ENCODE data around the gene ACO2. TPM values are rescaled to one million over a fixed set of nuclear protein-coding genes. Genes with fewer than 3 reads are reported as not detected.
"Not testable (repeated sequence)": the region's sequence is repeated elsewhere in the genome, so short reads cannot be mapped to it uniquely, and the experiment has no call there.

The ACO2 gene
- polyA plus RNA-seq, 1 donor = 121 TPM

DNA sequence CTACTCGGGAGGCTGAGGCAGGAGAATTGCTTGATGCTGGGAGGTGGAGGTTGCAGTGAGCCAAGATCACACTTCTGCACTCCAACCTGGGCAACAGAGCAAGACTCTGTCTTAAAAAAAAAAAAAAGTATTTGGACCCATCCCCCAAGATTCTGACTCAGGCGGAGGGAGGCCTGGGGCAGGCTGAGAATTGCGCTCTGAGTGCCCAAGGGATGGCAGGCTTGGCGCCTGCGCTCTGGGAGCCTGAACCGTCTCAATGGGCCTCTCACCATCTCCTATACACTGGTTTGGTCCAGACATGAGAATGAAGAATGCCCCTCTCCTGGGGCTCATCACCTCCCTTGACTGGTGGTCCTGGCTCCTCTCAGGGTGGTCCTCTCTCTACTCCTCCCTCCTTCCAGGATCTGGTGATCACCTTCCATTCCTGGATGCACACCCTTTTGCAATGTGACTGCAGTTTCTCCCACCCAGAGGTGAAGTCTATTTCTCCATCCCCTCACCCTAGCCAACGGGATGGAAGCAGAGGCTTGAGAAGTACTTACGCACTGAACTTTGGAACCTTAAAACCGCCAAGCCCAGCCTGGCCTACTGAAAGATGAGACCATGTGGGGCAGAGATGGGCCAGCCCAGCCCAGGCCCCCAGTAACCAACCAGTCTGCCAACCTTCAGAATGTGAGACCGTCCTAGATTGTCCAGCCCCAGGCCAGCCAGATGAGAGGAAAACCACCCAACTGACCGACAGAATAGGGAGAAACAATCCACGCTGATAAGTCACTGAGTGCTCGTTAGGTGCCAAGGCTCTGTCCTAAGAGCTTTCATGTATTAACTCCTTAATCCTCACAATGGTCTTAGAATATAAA lies 70.5 kb downstream of the ACO2 start:
- DNase-seq = no peak

DNA sequence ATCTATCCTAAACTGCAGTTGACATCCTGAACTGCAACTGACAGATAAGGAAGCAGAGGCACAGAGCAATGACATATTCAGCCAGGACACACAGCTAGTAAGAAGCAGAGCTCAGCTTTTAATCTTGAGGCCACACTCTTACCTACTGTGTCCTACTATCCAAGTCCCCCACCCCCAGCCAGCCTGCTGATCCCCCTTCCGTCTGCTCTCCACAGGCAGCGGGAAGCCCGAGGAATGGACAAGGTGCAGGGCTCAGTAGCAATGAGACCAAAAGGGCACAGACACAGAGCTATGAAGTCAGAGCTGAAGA lies 71.0 kb downstream of the ACO2 start:
- DNase-seq = no peak

DNA sequence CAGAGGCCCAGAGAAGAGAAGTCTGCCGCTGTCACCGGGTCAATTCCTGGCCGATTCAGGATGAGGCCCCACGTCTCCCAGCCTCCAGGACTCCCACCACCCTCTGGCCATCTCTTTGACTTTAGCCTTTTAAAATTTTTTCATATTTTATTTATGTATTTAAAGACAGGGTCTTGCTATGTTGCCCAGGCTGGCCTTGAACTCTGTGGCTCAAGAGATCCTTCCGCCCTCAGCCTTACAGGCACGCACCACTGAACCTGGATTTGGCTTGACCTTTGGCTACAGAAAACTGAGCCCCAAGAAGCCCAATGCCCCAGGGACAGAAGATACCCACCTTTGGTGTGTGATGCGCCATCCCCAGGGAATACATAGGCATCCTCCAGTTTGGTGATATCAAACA lies 71.4 kb downstream of the ACO2 start:
- no peak for DNase-seq

DNA sequence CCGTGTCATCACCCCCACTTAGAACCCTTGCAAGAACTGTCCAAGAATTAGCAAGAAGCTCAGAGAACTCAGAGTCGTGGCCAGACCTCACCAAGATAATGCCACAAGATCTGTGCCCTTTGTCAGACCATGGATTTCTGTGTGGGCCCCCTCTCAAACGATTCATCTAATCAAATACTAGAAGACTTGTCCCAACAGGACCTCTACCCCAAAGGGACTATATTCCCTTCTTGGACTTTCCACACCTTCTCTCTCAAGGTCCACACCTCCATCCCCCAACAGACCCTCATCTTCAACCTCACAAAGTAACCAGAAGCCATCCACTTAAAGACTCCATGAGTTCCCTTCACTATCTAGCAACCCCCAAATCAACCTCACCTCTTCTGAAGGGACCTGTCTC lies 72.6 kb downstream of the ACO2 start:
- DNase-seq = no peak

DNA sequence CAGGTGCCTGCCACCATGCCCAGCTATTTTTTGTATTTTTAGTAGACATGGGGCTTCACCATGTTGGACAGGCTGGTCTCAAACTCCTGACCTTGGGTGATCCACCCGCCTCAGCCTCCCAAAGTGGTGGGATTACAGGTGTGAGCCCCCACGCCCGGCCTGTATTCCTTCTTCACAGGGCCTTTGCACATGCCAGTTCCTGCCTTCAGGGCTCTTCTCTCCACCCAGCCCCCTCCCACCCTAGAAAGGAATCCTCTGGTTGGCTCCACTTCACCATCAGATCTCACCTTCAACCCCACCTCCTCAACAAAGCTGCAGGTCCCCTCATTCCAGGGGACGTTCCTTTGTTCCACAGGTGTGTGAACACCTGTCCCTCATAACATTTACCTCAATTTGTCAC lies 73.3 kb downstream of the ACO2 start:
- no peak for DNase-seq

DNA sequence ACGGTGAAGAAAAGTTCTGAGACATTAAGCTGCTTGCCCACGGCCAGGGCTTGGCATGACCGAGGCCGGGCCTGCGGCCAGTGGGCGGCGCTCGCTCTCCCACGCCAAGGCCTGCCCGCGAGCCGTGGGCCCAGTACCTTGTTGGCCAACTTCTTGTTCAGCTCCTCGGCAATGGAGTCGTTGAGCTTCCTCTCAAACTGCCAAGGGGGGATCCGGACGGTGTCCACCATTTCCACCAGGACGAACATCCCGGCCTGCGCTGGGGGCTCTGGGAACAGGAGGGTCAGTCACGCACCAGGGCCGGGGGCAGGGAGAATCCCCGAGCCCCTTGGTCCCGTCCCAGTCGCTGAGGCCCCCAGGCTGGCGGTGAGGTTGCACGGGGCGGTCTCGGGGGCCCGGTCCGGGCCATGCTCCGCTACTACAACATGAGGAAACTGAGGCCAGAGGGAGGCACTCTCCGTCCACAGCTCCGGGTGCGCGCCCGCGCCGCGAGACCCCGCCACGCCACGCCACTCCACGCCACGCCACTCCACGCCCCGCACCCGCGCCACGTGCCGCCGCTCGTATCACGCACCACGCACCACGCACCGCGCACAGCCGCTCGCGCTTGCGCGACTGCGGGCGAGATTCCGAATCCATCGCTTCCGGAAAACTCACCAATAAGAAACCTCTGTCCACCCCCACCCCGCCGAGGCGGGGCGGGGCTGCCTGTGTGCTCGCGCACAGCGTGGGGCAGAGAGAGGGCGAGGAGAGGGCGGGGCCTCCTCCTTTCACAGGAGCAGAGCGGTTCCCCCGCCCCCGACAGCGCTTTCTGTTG lies 75.1 kb downstream of the ACO2 start, which contains the start of gene POLR3H:
POLR3H (minus strand) TSS at position 617 of the 817 bp plus-strand sequence; CDS start at position 248, 369 bp downstream.
- DNase-seq = peak; percentile 97

DNA sequence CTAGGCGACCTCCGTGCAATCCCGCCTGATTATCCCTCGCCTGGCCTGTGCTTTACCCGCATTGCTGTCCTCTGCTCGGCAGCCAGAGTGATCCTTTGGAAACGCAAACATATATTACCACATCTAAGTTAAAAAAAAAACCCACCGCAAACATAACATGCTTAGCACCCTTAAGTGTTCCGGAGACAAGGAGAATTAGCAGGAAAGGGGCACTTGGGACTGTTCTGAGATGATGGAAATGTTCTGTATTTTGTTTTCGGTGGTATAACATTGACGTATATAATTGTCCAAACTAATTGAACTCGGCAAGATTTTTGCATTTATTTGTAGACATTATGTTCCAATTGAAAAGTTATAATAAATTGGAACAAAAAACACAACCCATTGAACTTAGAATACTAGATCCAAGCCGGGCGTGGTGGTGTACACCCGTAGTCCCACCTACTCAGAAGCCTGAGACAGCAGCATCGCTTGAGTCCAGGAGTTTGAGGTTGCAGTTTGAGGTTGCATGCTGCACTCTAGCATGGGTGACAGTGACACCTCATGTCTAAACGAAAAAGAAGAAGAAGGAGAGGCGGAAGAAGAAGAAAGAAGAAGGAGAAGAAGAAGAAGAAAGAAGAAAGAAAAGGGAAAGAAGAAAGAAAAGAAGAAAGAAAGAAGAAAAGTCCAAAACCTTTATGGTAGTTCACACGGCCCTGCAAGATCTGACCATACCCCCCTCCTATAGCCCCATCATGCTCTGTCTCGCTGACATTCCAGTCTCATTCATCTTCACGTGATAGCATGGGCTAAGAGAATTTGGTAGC lies 76.0 kb downstream of the ACO2 start:
- no peak for DNase-seq

DNA sequence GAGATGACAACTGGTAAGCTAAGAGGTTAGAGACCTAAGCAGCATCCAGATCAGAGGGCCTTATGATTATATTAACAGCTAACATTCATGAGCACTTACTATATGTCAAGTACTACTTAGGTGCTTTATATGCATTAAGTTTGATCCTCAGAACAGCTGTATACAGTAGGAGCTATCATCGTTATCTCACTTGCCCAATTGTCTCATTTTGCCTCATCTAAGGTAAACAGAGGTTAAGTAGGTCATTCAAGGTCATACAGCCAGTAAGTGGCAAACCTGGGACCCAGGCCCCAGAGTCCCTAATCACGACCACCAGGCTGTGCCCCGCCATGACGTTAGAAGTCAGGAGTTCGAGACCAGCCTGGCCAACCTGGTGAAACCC lies 79.9 kb downstream of the ACO2 start:
- DNase-seq = no peak

DNA sequence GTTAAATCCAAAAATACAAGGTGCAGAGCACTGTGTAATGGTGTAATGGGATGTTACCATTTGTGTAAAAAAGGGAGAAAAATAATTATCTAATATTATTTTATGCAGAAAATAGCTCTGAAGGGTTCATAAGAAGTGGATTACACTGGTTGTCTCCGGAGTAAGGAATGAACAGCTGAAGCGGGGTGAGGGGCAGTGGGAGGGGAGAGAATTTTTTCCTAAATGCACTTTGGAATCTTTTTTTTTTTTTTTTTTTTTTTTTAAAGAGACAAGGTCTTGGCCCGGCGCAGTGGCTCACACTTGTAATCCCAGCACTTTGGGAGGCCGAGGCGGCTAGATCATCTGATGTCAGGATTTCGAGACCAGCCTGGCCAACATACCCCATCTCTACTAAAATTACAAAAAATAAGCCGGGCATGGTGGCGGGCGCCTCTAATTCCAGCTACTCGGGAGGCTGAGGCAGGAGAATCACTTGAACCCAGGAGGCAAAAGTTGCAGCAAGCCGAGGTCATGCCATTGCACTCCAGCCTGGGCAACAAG lies 82.1 kb downstream of the ACO2 start:
- DNase-seq = no peak

DNA sequence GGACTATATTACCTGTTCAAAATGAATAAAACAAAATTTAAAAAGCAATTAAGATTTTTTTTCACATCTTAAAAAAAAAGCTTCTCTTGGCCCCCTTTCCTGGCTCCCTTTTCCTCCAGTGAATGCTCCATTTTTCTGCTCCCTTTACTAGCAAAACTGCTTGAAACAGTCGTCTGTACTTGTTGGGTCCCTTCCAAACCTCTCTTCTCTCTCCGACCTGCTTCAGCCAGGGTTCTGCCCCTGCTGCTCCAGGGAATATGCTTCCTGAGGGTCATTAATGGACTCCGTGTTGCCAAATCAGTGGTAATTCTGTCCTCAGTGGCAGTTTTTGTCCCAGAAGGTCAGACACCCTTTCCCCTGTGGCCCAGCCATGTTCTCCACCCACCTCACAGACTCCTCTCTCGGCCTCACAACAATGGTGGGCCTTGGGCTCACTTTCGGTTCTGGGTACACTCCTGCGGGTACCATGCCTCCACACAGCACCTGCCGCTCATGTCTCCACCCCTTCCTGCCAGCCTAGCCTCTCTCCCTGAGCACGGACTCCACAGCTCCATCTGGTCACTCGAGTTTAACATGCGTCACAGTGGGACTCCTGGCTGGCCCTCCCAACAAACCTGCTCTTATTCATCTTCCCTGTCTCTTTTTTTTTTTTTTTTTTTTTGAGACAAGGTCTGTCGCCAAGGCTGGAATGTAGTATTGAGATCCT lies 83.1 kb downstream of the ACO2 start:
- DNase-seq = no peak

DNA sequence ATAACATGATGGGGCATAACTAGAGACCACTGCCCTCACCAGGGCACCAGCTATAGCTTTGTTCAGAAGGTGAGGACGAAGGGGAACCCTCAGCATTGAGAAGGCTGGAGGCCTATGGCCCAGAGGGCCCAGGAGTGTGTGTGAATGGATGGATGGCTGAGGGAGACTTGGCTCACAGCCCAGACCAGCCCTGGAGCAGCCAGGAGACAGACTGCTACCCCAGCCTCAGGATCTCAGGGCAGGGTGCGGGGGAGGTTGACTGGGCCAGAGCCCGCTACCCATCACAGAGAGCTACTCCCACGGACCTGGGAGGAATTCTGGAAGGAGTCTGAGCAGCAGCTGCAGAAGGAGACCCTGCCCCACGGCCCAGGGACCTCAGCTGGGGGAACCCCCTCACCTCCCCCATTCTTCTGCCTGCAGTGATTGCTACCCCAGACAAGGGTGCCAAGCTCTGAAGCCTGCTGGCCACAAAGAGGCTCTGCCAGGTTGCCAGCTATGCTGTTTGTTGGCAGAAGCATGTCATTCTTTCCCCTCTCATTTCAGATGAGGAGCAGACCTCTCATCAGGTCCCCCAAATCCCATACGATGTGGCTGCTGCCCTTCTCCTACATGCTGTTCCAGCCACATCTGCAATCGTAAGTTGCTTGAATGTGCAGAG lies 86.5 kb downstream of the ACO2 start:
- no peak for DNase-seq

DNA sequence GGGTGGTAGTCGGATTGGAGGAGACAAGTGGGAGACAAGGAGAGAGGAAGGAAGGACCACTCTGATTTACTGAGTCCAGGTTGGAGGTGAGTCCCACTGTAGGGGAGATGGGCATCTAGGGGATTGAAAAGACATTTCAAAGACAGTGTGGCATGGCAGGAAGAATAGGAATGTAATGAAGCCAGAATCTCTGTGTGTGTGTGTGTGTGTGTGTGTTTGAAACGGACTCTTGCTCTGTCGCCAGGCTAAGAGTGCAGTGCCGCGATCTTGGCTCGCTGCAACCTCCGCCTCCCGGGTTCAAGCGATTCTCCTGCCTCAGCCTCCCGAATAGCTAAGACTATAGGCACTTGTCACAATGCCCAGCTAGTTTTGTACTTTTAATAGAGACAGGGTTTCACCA lies 87.6 kb downstream of the ACO2 start:
- DNase-seq = no peak

DNA sequence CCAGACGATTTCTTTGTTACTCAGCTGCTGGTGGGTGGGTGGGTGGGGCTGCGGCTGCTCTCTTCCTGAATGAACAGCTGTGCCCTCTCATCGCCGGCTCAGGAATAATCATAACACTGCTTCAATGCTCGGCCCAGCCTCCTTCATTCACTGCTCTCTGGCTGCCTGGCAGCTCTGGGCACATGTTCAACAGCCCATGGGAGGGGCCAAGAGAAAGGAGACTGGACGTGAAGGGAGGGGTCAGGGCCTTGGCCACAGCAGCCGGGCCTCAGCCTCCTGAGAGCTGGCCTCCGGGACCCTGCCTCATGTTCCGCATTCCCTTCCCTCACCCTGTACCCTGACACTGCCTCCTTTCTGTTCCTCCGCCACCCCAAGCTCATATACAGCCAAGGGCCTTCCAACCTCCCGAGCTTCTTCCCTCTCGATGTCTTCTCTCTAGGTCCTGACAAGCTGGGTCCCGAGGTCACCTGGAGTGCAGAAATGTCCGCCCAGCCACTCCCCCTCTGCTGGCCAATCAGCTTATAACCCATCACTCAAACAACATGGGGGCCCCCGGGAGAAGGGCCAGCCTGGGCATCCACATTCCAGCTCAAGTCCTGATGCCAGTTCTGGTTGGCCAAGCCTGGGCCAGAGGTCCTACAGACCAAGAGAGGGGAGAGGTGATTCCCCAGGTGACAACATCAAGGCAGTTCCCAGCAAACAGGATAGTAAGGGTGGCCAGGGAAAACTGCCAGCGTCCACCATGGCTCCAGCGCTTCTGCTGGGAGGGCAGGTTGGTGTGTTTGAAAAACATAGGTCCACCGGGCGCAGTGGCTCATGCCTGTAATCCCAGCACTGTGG lies 88.7 kb downstream of the ACO2 start:
- no peak for DNase-seq

DNA sequence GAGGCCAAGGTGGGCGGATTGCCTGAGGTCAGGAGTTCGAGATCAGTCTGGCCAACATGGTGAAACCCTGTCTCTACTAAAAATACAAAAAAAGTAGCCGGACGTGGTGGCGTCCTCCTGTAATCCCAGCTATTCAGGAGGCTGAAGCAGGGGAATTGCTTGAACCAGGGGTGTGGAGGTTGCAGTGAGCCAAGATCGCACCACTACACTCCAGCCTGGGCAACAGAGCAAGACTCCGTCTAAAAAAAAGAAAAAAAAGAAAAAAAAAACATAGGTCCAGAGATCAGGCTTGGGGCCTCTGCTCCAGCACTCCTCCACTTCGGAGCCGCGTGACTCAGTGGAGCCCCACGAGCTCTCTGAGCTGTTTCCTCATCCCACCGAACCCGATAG lies 89.3 kb downstream of the ACO2 start:
- DNase-seq = not testable (repeated sequence)

DNA sequence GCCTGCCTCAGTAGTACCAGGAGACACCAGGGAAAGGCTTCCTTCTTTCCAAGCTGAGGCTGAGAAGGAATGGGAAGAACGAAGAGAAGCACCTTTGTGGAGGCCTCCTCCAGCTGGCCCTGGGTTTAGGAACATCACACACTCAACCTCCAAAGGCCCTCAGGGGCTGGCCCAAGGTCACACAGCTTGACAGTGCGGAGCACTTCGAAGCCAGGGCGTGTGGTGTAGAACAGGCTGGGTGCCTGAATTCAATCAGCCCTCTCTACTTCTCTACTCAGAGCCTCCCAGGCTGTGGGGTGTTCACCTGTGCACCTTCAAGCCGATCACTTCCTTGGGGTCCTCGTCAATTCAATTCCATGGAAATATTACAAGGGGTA lies 91.2 kb downstream of the ACO2 start:
- DNase-seq = no peak

DNA sequence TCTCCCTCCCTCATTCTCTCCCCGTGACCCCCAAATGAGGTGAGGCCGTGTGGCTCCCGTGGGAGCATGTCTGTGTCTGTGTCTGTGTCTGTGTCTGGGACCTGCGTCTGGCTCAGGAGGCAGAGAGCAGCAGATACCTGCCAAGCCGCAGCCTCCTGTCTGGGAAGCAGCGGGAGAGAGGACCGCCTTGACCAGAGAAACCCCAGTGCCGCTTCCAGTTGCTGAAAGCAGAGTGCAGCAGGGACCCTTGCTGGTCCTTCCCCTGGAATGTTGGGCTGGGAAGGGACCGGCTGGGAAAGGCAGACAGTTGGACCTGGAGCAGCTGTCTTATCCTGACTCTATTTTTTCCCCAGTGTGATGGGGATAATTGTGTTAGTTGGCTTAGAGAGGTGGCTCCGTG lies 92.4 kb downstream of the ACO2 start:
- no peak for DNase-seq

DNA sequence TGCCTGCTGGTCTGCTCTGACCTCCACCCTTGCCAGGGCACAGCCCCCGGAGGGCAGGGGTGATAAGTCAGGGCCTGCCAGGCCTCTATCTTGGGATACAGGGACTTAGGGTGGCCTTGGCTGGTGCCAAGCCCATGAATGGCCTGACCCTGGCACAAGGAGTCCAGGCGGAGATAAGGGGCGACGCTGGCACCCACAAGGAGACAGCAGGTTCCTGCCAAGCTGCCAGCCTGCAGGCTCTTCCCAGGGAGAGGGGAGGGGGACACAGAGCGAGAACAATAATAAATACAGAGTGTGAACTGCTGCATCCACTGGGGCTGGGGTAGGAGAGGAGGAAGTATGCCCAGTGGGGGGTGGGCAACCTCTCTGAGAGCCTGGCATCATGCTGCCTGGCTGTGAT lies 92.9 kb downstream of the ACO2 start:
- DNase-seq = no peak

DNA sequence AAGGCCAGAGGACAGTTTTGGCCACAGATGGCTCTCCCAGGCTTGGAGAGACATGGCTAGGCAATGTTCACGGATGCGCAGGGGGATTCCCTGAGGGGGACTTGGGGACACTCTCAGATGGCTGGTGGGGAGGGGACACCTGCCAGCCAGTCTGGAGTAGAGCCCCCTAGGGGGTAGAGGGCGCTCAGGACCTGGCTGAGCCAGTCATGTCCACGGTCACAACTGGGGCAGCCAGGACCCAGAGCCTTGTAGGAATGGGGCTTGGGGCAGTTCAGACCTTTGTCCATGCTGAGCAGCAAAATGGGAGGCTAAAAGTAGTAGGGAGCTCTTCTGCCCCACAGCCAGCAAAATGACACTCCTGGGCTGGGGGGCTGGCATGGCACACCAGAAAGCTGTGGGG lies 93.5 kb downstream of the ACO2 start:
- DNase-seq = no peak

DNA sequence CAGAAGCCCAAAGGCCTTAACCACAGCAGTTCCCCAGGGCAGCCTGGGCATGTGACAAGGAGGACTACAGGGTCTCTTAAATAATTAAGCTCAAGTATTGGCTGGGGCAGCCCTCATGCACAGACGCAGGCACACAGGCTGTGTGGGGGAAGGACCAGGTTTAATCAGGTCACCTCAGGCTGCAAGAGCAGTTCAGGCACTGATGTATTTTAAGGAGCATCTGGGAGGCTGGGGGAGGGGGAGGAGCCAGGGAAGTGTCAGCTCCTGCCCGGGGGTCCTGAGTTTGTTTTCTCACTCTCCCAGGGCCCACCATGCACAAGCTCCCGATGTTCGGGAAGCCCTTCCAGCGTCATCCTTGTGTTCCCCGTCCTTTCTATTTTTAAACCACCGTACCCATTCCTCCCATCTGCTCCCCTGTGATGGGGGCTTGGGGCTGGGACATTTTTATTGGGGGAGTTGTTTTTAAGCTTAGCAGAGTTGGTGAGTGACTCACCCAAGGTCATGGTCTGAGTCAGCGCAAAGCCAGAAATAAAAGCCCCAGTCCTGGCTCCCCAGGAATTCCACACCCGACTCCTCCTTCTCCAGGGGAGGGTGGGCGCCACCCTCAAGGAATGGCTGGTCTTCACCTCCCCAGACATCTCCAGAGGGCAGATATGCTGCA lies 94.3 kb downstream of the ACO2 start:
- no peak for DNase-seq

DNA sequence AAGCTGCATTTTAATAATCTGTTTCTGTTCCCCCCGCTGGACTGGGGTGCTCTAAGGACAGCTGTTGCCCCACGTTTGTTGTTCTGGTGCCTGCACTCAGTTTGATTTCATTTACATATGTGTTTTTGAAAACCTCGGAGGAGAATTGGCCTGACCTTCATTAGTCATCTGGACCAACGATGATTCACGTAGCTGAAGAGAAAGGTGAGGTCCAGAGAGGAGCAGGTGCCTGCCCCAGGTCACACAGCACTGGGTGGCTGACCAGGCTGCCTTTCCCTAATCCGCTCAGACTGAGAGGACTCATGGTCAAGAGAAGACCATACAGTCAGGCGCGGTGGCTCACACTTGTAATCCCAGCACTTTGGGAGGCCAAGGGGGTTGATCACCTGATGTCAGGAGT lies 95.6 kb downstream of the ACO2 start:
- DNase-seq = no peak
